Frontal cortex (tissue), 4 donors: ENCODE results near the gene ARF1. TPM values are rescaled to one million over a fixed set of nuclear protein-coding genes. Genes with fewer than 3 reads are reported as not detected.

Experiments
- DNase-seq, 2 donors: peaks; one replicate each; pipeline ENCODE4 v3.0.0; 2012; ENCODE audit warnings: low spot score in 2 of 2
- FAIRE-seq: peaks from 2 replicates; lab custom pipeline; 2012; peaks lifted over from hg19 to GRCh38; lab: Jason Lieb, UNC
- total RNA-seq: library from RNA; depleted of rRNA; stranded (reverse); fragments of >200 nt; gene quantifications from one replicate; pipeline ENCODE4 v1.2.3, GENCODE V29; 2014
- donor health status: control.
- donor health status: control.
- donor health status: control.

Gene ARF1
- total RNA-seq, 1 donor from 2014 or later: 107 TPM

GRCh38 chr1:228082918-228083870, 686 bp downstream of the ARF1 start:
- peak; percentile 67 to 77 for DNase-seq

GRCh38 chr1:228083871-228084278, 1.4 kb downstream of the ARF1 start:
- no peak for DNase-seq
- FAIRE-seq: no peak

More at GRCh38 chr1:228082918-228083870, 686 bp downstream of the ARF1 start:
- FAIRE-seq: no peak

GRCh38 chr1:228084325-228084724, 1.8 kb downstream of the ARF1 start:
- DNase-seq (no peak), FAIRE-seq (no peak)

DNA sequence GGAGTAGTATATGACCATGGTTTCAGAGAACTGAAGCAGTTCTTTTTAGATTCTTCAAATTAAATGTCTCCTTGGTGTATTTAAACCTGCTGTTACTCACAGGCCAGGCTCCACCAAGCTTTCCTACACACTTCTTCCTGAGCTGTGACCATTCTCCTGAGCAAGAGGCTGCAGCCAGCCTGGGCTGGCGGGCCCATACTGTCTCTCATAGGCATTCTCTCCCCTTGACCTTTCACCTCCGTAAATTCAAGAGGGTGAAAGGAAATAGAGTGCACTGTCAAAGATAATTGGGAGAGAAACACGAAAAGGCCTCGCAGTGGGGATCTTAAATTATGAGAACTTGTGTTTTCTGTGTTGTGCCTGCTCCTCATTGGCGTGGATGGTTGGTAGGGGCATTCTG, 2.3 kb downstream of the ARF1 start:
- DNase-seq: no peak
- FAIRE-seq: no peak

GRCh38 chr1:228085287-228085951, 2.9 kb downstream of the ARF1 start:
- FAIRE-seq: no peak

DNA sequence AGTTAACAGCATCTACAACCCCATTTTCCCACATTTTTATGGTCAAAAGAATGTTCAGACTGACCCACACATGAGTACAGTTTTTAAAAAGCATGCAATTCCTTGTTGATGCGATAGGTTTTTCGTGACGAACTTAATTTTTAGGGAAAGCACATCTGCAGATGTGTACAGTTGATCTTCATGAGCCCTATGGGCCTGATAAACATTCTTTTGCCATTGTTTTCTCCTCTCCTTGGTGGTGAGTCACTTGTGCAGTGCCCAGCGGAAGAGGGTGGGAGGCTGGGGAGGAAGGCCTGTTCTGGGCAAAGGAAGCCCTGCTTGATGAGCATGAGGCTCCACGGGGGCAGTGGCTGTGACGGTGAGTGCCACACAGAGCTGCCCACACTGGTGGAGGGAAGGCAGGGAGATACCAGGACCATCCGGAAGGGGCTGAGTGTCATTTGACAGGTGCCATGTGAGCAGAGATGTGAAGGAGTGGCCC, 5.3 kb downstream of the ARF1 start:
- peak in 1 of 2 donors; percentile 55 for DNase-seq
- FAIRE-seq: no peak

More at GRCh38 chr1:228085287-228085951, 2.9 kb downstream of the ARF1 start:
- DNase-seq: no peak

- DNase-seq (no peak), FAIRE-seq (no peak)
Measured at GRCh38 chr1:228088586-228089498, 6.3 kb downstream of the ARF1 start.

GRCh38 chr1:228089519-228090380, 7.2 kb downstream of the ARF1 start:
- no peak for DNase-seq
- no peak for FAIRE-seq

- FAIRE-seq (no peak), DNase-seq (peak in 1 of 2 donors; percentile 47)
Measured at GRCh38 chr1:228090613-228091081, 8.1 kb downstream of the ARF1 start.

- DNase-seq: no peak
- FAIRE-seq: no peak
Measured at GRCh38 chr1:228091084-228091483, 8.6 kb downstream of the ARF1 start.

- no peak for FAIRE-seq
- no peak for DNase-seq
Measured at GRCh38 chr1:228092342-228093049, 10.0 kb downstream of the ARF1 start.

DNA sequence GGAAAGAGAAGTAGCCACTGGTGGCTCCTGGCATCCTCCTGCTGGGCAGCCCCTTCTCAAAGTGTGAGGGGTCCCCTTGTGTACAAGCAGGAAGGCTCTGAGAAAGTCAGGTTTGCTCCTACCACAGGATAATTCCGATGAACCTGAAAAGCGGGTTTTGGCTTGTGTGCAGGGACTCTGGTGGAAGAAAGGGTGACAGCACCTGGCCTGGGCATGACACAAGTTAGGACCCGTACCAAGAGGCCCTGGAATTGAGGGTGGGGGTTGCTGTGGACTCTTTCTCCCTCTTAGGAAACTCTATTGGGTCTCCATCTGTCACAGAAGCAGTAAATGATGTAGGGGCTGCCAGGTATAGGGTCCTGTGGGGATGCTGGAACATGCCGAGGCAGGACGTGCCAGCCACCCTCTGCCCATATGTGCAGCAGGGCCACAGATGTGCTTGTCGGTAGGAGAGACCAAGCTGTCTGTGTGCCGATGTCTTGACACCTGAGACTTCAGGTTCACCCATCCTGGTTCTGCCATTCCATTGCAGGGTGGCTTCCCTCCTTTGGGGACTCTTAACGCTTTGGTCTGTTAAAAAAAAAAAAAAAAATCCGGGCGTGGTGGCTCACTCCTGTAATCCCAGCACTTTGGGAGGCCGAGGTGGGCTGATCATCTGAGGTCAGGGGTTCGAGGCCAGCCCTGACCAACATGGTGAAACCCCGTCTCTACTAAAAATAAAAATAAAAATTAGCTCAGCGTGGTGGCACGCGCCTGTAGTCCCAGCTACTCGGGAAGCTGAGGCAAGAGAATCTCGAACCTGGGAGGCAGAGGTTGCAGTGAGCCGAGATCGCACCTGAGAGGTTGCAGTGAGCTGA, 10.8 kb downstream of the ARF1 start:
- no peak for DNase-seq

DNA sequence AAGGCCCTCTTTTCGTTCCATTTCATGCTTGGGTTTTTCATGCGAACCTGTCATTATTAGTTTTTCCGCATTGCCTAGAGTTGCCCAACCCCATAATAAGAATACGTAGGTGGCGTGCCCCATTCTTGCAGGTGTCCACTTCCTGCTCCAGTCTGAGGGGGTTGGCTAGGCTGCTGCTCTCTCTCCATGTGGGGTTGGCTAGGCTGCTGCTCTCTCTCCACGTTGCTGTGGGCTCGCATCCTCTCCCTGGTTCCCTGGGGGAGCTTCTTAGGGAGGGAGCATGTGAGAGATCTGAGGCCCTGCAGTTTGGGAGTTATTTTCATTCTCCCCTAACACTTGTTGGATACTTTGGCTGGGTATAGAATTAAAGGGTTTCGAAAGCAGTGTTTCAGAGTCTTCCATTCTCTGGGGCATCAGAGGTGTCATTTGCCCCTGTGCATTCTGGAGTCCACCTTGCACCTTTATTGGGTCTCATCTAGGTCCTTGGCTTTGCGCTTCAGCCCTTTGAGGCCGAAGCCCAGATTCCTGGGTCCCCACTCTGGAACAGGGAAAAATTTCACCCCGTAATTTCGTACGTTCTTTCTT, 12.0 kb downstream of the ARF1 start:
- FAIRE-seq (no peak), DNase-seq (no peak)

More for the DNA sequence above, 10.8 kb downstream of the ARF1 start:
- no peak for FAIRE-seq

DNA sequence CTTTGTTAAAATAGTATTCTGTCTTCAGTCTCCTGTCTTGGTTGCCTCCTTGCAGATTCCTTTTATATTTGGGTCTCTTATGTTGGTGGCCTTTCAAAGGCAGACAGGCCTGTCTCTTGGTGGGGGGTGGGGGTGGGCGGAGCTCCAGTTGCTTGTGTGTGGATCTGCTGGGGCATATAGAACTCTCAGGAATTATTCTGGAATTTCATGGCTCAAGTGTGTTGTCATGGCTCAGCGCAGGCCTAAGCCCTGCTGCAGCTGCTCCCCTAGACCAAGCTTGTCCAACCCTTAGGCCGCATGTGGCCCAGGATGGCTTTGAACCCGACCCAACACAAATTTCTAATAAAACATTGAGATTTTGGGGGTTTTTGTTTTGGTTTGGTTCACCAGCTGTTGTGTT, 12.7 kb downstream of the ARF1 start:
- FAIRE-seq (no peak), DNase-seq (no peak)

GRCh38 chr1:228095938-228096337, 13.4 kb downstream of the ARF1 start:
- no peak for DNase-seq
- FAIRE-seq: no peak

DNA sequence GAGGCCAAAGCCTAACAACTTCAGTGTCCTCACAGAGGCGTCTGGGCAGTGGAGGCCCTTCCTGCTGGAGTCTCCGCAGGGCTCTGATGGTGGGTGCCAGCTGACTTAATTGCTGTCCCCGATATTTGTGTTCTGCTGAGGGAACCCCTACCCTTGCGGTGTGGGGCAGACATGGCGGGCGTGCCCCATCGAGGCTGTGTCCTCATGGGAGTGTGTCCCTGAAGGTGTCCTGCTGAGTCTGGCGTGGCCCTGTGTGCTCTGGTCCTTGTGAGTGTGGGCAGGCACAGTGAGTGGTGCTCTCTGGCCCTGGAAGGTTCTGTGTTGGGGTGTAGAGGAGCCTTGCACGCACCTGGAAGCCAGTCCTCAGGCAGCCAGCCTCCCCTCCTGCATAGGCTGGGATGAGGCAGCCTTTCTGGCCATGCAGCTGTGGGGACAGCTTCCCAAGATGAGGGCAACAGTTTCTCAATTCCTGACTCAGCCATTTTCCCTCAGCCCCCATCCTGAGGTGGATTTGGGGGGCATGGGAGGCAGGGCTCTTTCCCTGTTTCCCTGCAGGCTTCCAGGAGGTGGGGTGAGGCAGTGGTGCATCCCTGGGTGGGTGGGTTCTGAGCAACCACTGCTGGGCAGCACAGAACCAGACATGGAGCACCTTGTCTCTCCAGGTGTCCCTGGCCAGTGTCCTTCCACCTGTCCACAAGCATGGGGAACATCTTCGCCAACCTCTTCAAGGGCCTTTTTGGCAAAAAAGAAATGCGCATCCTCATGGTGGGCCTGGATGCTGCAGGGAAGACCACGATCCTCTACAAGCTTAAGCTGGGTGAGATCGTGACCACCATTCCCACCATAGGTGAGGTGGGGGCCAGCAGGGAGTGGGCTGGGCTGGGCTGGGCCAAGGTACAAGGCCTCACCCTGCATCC, 14.2 kb downstream of the ARF1 start:
- DNase-seq (peak in 1 of 2 donors; percentile 12), FAIRE-seq (no peak)
